Loucy (cell line): ENCODE results near the gene GCKR.

Experiments used
- EZH2phosphoT487 ChIP-seq: fragments of 200-600 bp; IDR thresholded peaks from 2 replicates; pipeline ENCODE4 v1.6.1; 2018; ENCODE audit warnings: antibody characterized with exemption, mild to moderate bottlenecking, moderate library complexity, borderline replicate concordance
- TF ChIP-seq, protein P1 (sequence below): fragments of 200-600 bp; sonication (generic); conservative IDR thresholded peaks from 2 replicates; pipeline ENCODE4 v1.5.1; 2014; ENCODE audit warnings: mild to moderate bottlenecking, antibody characterized with exemption, low read length

DNA sequence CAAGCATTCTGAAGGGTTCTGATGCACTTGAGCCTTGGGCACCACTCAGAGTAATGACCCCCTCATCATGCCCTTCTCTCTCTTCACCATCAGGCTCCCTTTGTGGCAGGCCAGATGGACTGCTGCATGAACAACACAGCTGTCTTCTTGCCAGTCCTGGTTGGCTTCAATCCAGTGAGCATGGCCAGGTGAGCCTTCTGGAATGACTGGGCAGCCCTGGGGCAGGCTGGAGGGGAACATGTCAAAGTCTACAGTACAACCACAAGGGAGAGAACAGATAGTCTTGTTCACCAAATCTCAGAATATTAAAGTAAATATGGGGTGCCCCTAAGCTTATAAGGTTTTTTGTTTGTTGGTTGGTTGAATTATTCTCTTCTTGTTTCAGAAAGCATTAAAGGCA lies 4.4 kb downstream of the GCKR start:
- TF ChIP-seq, protein P1, sequence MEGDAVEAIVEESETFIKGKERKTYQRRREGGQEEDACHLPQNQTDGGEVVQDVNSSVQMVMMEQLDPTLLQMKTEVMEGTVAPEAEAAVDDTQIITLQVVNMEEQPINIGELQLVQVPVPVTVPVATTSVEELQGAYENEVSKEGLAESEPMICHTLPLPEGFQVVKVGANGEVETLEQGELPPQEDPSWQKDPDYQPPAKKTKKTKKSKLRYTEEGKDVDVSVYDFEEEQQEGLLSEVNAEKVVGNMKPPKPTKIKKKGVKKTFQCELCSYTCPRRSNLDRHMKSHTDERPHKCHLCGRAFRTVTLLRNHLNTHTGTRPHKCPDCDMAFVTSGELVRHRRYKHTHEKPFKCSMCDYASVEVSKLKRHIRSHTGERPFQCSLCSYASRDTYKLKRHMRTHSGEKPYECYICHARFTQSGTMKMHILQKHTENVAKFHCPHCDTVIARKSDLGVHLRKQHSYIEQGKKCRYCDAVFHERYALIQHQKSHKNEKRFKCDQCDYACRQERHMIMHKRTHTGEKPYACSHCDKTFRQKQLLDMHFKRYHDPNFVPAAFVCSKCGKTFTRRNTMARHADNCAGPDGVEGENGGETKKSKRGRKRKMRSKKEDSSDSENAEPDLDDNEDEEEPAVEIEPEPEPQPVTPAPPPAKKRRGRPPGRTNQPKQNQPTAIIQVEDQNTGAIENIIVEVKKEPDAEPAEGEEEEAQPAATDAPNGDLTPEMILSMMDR: no peak
- TF ChIP-seq EZH2phosphoT487: no peak
